Stimulated activated CD8-positive, alpha-beta memory T cell treated with anti-CD3 and anti-CD28 coated beads, Interleukin-4, amount 100 ng/mL, for 4 hours (primary cell): ENCODE results near the gene EXOC4.

Source experiments
- DNase-seq, 2 donors: peaks; one replicate each; pipeline ENCODE4 v3.0.0-alpha.2; 2020; ENCODE audit warnings: low read depth in 2 of 2, low spot score in 1 of 2

Gene EXOC4

DNA sequence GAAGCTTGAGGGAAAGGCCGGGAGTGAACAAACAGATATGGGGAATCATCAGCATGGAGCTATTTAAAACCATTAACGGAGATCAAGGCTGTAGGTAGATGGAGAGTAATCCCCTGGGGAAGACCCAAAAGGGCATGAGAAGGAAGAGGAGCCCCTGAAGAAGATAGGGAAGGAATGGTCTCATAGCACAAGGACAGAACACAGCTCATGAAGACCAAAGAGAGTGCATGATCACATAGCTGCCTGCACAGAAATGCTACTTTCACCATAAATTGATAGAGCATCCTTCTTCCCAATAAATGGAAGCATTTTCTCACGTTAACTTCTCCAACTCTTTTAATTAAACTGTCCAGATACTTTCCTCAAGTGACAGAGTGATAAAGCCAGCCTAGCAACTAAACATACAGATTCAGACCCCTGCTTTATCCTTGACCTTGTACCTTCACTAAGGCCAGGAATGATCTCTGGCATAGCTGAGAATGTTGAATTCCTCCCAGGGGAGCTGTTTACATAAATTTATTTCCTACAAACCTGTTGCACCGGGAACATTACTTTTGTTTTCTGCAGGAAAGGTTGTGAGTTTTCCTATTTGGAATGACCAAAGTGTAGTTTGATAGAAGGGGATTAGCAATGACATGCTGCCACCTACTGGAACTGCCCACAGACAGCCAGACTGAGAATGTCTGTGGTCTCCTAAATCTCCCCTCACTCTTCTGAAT, 763.5 kb downstream of the EXOC4 start:
- no peak for DNase-seq

DNA sequence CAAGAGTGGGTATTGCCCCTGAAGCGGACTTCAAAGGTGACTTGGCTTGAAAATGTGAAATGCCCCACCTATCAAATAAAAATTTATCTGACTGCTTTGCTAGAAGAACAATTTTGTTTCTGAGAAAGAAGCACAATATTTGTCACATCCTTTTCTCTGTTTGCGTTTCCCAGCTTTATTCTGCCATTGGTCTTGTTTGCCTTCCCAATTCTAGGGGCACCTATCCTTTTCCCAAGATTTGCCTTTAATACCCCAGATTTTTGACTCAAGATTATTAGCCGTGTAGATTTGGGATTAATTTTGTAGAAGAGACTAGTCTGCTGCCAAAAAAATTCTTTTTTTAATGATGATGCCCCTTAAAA, 764.0 kb downstream of the EXOC4 start:
- DNase-seq = no peak

DNA sequence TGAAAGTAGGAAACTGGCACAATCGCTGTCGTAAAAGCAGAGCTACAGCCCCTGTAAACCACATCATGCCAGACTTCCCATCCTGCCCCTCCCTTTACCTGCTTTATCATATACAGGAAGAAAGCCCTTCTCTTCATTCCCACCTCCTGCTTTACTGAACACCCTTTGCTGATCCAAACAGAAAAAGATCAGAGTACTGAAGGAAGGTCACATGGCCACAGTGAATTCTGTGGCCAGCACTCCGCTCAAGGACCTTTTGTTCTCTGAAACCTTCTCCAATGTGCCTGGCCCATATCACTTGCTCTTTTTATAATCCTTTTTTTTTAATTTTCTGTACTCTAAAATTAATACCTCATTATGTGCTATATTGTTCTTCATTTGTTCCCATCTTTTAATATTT, 765.4 kb downstream of the EXOC4 start:
- no peak for DNase-seq

DNA sequence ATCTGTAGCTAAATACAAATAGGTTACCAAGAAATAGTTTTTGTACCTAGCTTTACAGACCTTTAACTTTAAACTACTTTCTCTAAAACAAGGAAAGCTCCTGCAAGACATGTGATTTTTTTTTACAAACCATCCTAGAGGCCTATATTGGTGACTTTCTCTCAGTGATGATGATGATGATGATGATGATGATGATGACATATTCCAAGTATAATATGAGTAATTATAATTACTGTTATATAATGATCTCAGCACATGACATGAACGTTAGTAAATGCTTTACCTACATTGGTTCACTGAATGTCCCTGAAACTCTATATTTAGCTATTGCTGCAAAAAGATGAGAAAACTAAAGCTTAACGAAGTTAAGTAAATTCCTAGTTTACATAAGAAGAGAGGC, 766.4 kb downstream of the EXOC4 start:
- no peak for DNase-seq

DNA sequence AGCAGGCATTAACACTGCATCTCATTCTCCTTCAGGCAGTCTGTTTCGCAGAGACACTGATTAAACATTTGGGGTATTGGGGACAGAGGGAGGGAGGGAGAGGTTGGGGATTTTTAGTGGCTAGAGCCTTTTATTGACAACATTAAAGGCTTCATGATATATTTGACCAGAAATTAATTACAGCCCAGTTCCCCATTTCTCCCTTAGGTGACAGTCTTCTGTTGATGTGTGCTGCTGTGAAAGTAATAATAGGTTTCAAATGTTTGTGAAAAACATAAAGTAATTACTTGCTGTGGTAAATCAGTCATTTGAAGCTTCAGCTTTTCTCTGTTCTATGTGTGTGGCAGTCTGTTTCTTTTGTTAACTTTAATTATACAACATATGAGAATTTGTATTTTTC, 769.0 kb downstream of the EXOC4 start:
- DNase-seq = no peak

DNA sequence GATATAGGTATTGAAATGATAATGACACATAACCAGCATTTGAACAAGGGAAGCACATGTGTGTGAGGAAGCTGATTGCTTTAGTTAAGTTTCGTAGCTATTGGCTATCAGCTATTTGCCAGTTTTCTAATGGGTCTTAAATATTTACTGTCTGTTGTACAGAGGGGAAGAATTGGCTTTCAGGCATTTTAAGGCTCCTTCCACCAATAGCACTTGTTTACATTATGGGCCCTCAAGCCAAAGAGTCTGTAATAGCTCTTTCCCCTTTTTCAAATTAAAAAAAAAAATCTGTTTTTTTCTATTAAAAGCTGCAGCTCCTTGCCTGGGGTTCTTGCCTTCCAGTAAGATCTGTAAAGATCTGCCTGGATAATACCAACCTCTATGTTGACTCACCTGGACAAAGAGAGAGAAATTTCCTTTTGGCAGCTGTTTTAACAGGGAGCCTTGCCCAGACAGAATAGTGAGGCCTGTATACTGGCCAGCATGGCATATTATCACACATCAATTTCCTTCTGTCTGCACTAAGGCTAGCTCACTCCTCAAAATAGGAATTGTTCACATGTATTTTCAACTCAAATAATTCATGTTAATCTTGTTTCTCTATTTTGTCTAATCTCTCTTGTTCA, 769.5 kb downstream of the EXOC4 start:
- DNase-seq = no peak

DNA sequence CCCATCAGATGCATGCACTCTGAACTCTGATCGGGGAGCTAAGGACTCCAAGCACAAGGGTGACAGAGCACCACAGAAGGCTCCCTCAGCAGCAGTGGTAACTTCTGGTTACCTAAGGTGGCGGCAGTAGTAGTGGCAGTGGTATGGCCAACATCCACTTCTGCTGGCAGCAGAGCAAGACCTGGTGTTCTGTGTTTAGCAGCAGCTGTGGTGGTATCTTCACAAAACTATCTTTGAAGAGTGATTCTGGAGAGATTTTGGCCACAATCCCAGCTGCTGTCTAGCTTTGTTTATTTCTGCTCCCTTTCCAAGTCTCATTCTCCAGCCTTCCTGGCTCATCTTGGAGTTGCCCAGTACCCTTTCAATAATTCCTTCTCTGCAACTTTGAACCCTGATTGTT, 771.9 kb downstream of the EXOC4 start:
- no peak for DNase-seq

DNA sequence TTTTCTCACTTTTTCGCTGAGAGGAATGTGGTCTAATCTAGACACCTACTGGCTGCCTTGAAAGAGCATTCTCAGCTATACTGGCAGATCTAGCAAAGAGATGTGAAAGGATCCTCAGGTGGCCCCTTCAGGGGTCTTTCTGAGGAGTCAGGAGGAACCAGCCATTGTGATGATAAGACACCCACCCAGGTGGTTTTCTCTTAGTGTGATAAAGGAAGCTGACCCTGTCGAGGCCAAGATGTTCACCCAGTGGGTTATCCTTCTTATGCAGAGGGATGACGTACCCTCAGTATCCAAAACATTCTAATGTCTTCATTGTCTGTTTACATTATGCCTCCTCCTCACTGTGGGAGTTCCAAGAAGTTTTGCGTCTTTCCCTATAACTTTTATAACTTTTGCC, 776.0 kb downstream of the EXOC4 start:
- DNase-seq = no peak

DNA sequence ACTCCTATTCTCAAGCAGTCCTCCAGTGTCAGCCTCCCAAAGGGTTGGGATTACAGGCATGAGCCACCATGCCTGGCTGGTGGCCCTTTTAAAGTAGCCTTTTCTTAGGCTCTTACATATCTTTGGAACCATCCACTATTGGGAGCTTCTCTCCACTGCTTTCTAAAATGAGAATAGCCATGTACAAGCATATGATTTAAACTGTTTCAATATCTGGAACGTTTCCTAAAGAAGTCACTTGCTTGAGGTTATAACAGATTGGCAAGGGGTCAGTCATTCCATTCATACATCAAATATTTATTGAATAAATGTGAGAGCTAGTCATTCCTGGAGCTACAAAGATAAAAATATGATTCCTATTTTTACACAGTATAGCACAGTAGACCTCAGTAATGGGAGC, 776.9 kb downstream of the EXOC4 start:
- no peak for DNase-seq

DNA sequence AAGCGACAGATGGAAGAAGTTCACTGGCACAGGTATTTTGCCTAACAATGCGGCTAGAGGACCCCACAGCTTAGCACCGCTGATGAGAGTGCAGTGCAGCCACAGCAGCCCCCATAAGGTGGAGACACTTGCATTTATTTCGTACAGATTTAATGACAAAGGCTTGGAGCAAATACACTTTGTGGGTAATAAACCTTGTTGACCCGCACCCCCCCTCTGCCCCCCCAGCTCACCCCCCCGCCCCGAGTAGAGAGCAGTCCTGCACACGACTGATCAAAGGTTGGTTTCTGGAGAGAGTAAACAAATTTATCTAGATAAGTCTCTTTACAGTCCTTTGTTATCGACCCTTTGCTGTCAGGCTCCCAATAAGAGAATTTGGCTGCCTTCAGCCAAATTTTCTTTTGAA, 777.6 kb downstream of the EXOC4 start:
- no peak for DNase-seq

DNA sequence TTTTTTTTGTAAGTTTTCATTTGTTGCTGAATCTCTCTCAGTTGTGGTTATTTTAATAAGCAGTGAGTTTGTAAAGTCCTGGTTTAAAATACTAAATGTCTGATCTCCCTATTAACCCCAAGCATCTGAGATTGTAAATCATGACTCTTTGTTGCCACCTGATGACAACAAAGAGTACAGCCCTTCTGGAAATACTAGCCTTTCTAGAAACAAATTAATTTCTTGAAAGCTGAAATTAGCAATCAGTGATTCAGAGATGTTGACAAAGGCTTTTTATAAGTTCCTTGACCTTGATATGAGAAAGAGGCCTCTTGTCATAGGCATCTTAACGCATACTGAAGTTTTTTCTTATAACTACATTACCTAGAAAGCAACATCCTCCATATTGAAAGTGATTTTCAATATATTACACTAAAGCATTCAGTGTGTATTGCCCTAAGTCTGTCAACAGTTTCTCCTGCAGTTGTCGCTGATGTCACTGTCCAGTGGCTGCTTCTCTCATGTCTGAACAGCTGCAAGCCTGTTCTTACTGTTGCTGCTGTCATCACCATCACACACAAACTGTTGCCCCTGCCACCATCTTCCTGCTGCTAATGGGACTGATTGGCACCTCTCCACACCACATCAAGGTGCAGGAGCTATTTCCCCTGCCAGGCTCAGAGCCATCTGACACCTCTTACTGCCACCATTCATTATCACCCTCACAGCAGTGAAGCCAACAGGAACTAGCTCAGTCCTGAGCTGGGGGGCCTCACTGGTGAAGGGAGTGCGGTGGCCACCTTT, 779.1 kb downstream of the EXOC4 start:
- no peak for DNase-seq

DNA sequence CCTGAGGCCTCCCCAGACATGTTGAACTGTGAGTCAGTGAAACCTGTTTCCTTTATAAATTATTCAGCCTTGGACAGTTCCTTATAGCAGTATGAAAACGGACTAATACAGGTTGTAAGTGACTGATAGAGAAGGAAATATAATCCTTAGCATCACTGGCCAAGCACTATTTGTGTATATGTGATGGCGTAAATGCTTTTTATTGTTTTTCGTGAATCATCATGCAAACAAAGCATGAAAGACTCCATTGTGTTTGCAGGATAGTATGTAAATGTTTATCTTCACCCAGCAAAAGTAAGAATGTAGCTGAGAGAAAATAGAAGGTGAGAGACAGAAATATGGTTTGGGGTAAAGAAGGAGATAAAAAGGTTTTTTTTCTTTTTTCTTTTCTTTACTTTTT, 781.8 kb downstream of the EXOC4 start:
- no peak for DNase-seq

DNA sequence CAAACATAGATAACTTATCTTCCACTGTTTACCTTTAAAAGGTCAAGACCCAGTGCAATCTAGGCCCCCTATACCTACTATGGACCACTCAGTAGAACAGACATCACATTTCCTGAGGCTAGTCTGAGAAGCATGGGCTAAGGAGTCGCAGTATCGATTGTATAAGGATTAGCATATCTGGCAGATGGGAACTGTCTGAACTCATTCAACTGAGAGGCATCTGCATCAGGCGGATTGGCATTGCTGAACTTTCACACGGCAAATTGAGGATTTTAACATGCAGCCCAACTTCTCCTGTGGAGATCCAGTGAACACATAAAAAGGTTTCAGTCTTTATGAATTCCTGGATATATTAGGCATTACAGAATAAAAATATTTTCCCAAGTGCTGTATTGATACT, 785.1 kb downstream of the EXOC4 start:
- no peak for DNase-seq

DNA sequence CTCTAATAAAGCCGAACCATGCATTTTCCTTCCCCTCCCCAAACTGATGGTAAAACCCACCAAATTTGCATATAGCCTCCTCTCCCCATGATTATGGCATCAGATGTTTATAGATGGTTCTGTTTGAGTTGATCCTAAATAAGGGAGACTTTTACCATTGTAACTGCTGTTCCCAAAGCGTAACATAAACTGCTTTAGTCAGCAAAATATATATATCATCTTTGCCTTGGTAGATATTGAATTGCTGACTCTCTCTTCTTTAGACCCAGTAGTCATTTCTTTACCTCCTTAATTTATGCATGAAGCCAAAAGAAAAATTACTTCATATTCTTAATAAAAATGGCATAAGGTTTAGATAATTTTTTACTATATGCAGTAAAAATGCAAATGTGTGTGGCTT, 788.1 kb downstream of the EXOC4 start:
- DNase-seq = no peak

DNA sequence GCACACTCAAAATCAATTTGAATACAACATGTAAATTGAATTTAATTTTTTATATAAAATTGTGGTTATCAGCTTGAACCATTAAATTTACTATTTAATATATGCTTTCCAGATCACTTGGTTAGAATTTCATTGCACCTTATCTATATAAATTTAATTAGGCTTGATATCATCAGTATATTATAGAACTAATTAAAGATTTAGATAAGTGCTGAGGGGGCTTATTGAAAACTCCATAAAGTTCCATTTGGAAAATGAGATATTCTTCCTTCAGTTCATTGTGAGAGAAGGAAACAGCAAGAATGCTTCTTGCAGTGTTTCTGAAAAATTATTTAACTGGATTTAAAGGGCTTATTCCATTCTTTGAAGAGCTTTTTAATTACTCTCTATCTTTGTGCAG, 788.6 kb downstream of the EXOC4 start:
- no peak for DNase-seq

DNA sequence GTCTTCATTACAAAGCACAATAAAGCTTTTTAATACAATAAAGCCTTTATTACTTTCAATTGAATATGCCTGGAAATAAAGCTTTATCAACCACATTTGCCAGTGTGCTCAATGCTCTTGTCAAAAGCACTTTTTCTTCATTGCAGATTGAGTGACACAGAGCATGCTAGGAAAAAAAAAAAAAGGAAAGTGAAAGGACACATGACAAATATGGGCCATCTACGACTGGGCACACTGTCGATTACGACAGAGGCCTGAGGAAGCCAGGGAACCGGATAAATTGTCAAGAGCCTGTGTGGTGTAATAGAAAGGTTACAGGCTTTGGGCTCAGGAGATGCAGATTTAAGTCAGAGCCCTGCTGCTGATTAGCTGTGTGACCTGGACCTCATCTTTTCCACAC, 789.4 kb downstream of the EXOC4 start:
- DNase-seq = no peak

DNA sequence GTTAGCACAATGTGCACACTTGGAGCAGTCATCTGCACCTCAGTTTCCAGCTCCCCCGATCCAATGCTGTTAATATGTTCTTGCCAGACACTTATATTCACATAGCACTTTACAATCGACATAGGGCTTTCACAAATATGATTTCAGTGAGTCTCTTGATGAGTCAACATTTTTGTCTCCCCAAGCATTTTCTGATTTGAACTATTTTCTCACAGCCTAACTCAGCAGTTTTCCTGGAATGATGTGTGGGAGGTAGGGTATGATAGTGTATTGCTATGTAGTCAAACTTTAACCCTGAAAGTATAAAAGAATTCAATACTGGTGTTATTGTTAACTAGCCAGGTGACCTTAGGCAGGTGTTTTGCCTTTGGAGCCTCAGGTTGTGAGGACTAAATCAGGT, 791.8 kb downstream of the EXOC4 start:
- DNase-seq = no peak

DNA sequence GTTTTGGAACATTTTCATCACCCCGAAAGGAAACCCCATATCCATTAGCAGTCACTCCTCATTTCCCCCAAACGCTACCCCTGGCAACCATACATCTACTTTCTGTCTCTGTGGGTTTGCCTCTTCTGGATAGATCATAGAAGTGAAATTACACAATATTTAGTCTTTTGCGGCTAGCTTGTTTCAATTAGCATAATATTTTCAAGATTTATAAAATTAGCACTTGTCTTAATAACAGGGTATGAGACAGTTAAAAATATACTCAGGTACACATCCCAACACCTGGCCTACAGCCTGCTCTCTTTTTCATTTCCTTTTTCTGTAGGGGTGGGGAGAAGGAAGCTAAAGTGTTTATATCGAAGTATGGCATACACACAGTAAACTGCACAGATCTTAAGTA, 792.8 kb downstream of the EXOC4 start:
- no peak for DNase-seq

DNA sequence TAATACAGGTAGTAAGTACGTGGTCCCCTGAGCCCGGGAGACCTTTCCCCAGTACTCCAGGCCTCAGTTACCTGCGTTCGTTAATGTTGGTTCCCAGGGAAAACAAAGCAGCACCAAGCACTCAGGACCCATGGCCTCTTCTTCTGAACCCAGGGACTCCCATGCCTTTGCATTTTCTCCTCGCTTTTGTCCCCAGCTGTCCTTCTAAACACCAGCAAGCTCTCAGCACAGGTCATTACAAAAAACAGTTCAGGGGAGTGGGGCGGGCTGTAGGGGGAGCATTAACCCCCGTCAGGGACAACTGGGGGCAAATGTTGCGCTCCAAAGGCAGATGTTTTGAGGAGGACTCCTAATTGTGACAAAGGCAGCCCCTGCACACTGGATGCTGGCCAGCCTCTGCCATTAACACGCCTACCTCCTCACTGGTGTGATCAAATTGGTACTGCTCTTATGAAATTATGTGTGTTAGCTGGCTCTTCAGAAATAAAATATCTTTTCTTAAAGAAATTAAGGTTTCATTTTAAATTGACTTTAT, 793.8 kb downstream of the EXOC4 start:
- no peak for DNase-seq

DNA sequence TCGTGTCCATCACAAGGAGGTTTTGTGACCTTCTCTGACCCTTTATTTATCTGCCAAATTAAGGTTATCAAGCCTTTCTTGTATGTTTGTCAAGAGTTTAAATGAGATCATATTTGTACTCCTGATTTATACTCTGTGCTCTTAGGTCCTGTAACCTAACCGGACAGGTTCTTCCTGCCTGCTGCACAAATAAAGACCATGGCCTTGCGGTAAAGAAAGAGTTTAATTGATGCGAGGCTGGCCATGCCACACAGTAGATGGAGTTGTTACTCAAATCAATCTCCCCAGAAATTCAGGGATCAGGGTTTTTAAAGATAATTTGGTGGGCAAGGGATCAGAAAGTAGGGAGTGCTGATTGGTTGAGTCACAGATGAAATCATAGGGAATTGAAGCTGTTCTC, 794.8 kb downstream of the EXOC4 start:
- no peak for DNase-seq

DNA sequence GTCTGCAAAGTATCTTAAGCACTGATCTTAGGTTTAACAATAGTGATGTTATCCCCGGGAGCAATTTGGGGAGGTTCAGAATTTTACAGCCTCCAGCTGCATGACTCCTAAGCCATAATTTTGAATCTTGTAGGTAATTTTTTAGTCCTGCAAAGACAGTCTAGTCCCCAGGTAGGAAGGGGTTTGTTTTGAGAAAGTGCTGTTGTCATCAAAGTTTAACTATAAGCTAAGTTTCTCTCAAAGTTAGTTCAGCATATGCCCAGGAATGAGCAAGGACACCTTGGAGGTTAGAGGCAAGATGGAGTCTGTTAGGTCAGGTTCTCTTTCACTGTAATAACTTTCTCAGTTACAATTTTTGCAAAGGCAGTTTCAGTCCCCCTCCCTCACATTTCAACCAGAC, 795.3 kb downstream of the EXOC4 start:
- no peak for DNase-seq

DNA sequence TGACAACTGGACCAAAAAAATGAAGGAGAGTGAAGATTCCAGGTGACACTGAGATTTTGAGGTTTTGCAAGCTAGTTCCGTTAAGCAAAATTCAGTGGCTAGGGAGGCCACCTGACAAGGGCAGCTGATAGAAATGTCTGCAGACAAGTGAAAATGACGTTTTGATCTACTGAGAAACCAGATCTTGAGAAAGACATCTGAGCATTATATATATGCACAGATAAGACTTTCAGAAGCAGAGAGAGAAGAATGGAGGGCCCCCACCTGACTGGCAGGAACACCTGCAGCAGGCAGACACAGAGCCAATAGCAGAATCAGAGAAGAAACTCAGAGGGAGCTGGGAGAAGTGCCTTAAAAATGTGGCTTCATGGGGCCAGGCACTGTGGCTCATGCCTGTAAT, 798.1 kb downstream of the EXOC4 start:
- no peak for DNase-seq
